Nephron (organoid): ENCODE results near the gene LRRIQ1.
"Not testable (repeated sequence)": the region's sequence is repeated elsewhere in the genome, so short reads cannot be mapped to it uniquely, and the experiment has no call there.

ENCODE experiments used
- H3K27ac Mint-ChIP-seq, 3 experiments: 2 replicates each; pipeline ENCODE4 v1.8.0; 2020; ENCODE audit warnings: mixed read lengths in 3 of 3, mild to moderate bottlenecking in 2 of 3, moderate library complexity in 1 of 3
- H3K27me3 Mint-ChIP-seq: 2 replicates; pipeline ENCODE4 v1.8.0; 2021; ENCODE audit warnings: low read depth, mild to moderate bottlenecking, moderate library complexity, mixed read lengths
- H3K36me3 Mint-ChIP-seq: 2 replicates; pipeline ENCODE4 v1.8.0; 2020; ENCODE audit warnings: low read depth, mixed read lengths
- H3K4me1 Mint-ChIP-seq: 2 replicates; pipeline ENCODE4 v1.8.0; 2020; ENCODE audit warnings: mixed read lengths
- H3K4me3 Mint-ChIP-seq, 3 experiments: 2 replicates each; pipeline ENCODE4 v1.8.0; 2020; ENCODE audit warnings: mild to moderate bottlenecking in 3 of 3, mixed read lengths in 3 of 3, moderate library complexity in 2 of 3
- H3K9me3 Mint-ChIP-seq: 2 replicates; pipeline ENCODE4 v1.8.0; 2020; ENCODE audit warnings: mixed read lengths
- TF ChIP-seq, protein P1 (sequence below), 3 experiments: fragments of 200-600 bp; sonication (generic); IDR thresholded peaks; one replicate each; pipeline ENCODE4 v1.5.0; 2021; ENCODE audit warnings: antibody characterized with exemption in 3 of 3; ENCODE audit not compliant: unreplicated experiment in 3 of 3

The LRRIQ1 gene

GRCh38 chr12:85179680-85180270 lies 143.6 kb downstream of the LRRIQ1 start:
- Mint-ChIP-seq H3K36me3 (peaks cover 3% of the 10 kb centered on the region), H3K4me1 (no peaks in the 10 kb centered on the region), H3K9me3 (peaks cover 3% of the 10 kb centered on the region), H3K27ac (no peak overlapping the region), H3K4me3 (no peak overlapping the region), H3K27me3 (no peaks in the 10 kb centered on the region)
- TF ChIP-seq, protein P1, sequence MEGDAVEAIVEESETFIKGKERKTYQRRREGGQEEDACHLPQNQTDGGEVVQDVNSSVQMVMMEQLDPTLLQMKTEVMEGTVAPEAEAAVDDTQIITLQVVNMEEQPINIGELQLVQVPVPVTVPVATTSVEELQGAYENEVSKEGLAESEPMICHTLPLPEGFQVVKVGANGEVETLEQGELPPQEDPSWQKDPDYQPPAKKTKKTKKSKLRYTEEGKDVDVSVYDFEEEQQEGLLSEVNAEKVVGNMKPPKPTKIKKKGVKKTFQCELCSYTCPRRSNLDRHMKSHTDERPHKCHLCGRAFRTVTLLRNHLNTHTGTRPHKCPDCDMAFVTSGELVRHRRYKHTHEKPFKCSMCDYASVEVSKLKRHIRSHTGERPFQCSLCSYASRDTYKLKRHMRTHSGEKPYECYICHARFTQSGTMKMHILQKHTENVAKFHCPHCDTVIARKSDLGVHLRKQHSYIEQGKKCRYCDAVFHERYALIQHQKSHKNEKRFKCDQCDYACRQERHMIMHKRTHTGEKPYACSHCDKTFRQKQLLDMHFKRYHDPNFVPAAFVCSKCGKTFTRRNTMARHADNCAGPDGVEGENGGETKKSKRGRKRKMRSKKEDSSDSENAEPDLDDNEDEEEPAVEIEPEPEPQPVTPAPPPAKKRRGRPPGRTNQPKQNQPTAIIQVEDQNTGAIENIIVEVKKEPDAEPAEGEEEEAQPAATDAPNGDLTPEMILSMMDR (IDR thresholded peaks at IDR 0.05; ENCODE audit: unreplicated experiment in 3 of 3), result no peak

DNA sequence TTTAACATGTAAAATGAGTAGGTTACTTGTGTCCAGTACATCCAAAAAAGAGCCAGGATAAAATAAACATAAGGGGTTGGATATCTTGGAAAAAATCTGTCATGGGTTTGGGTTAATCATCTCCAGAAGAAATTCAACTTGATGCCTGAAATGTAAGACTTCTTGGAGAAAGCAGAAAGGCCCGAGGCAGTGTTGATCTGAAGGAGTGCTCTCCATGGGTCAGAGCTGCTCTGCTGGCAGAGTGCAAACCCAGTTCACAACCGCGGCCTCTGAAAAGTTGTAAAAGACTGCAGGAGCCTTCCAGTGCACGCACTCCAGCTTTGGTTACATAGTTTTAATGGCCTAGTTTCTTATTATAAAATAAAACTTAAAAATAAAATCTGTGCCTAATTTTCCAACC lies 146.5 kb downstream of the LRRIQ1 start:
- Mint-ChIP-seq H3K4me3 (no peak overlapping the region), H3K27me3 (no peaks in the 10 kb centered on the region), H3K9me3 (no peaks in the 10 kb centered on the region), H3K36me3 (no peaks in the 10 kb centered on the region), H3K27ac (peak overlapping the region; percentile 75 to 84 (median 78)), H3K4me1 (no peaks in the 10 kb centered on the region)
- TF ChIP-seq, protein P1 (IDR thresholded peaks at IDR 0.05; ENCODE audit: unreplicated experiment in 3 of 3), result no peak

GRCh38 chr12:85183855-85184254 lies 147.7 kb downstream of the LRRIQ1 start:
- Mint-ChIP-seq H3K27ac (peak overlapping the region in 1 of 3 experiments; percentile 84), H3K36me3 (no peaks in the 10 kb centered on the region), H3K4me1 (no peaks in the 10 kb centered on the region), H3K4me3 (no peak overlapping the region), H3K9me3 (no peaks in the 10 kb centered on the region), H3K27me3 (no peaks in the 10 kb centered on the region)
- TF ChIP-seq, protein P1 (IDR thresholded peaks at IDR 0.05; ENCODE audit: unreplicated experiment in 3 of 3), result no peak

DNA sequence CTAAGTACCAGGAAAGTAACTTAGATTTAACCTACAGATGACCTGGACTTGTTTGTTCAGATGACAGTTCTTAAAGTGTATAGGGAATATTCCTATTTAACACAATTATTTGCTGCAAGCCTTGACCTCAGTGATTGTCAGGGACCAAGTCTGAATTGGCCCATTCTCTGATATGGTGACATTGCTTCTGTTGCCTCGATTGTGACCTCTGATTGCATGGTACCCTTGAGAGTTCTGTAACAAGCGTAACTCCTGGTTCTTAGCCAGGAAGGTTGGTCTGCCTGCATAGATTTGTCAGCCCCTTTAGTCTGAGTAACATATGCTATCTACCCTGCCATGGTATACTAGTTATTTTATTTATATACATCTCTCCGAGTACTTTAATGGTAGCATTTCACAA lies 150.1 kb downstream of the LRRIQ1 start:
- Mint-ChIP-seq H3K4me1 (no peaks in the 10 kb centered on the region), H3K27me3 (no peaks in the 10 kb centered on the region), H3K27ac (no peak overlapping the region), H3K4me3 (no peak overlapping the region), H3K36me3 (no peaks in the 10 kb centered on the region), H3K9me3 (no peaks in the 10 kb centered on the region)
- TF ChIP-seq, protein P1 (IDR thresholded peaks at IDR 0.05; ENCODE audit: unreplicated experiment in 3 of 3), result no peak

- Mint-ChIP-seq H3K4me3 (no peak overlapping the region), H3K4me1 (no peaks in the 10 kb centered on the region), H3K27me3 (no peaks in the 10 kb centered on the region), H3K9me3 (no peaks in the 10 kb centered on the region), H3K27ac (no peak overlapping the region), H3K36me3 (no peaks in the 10 kb centered on the region)
- TF ChIP-seq, protein P1 (IDR thresholded peaks at IDR 0.05; ENCODE audit: unreplicated experiment in 3 of 3), result no peak
These were observed 152.5 kb downstream of the LRRIQ1 start for GRCh38 chr12:85188619-85189018.

DNA sequence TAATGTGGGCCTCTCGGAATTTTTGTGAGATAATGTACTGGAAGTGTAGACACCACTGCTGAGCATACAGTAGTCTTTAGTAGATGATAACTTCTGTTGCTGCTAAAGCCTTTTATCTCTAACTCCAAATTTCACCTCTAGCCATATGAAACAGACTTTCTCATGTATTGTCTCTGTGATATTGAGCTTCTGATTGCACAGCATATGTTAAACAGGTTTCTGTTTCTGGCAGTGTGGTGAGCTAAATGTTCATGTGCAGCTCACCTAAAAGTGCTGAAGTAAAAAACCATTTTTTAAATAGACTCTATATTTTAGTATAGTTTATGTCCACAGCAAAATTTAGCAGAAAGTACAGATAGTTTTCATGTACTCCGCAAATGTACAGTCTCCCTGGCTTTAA lies 154.6 kb downstream of the LRRIQ1 start:
- H3K4me3 Mint-ChIP-seq, result no peak overlapping the region
- TF ChIP-seq, protein P1 (IDR thresholded peaks at IDR 0.05; ENCODE audit: unreplicated experiment in 3 of 3), result no peak
- H3K4me1 Mint-ChIP-seq, result no peaks in the 10 kb centered on the region
- no peaks in the 10 kb centered on the region for H3K36me3 Mint-ChIP-seq
- no peak overlapping the region for H3K27ac Mint-ChIP-seq
- H3K9me3 Mint-ChIP-seq, result peaks cover 3% of the 10 kb centered on the region
- no peaks in the 10 kb centered on the region for H3K27me3 Mint-ChIP-seq

GRCh38 chr12:85203809-85204208 lies 167.7 kb downstream of the LRRIQ1 start:
- not testable (repeated sequence) for H3K4me3 Mint-ChIP-seq, H3K27me3 Mint-ChIP-seq, H3K4me1 Mint-ChIP-seq, H3K27ac Mint-ChIP-seq
- Mint-ChIP-seq H3K9me3 (peaks cover 42% of the 10 kb centered on the region), H3K36me3 (peaks cover 43% of the 10 kb centered on the region)
